Kidney (tissue), 14 donors: ENCODE results near the gene PRDM10. TPM values are rescaled to one million over a fixed set of nuclear protein-coding genes. Genes with fewer than 3 reads are reported as not detected.
A peak's percentile ranks its signal among the peaks of the same experiment; 100 is the strongest.

Source experiments
- DNase-seq, 5 donors: peaks; one replicate each; pipeline ENCODE4 v3.0.0-alpha.2; 2013 to 2020
- FAIRE-seq: peaks from 2 replicates; lab custom pipeline; 2012; peaks lifted over from hg19 to GRCh38; lab: Jason Lieb, UNC
- H3K27ac ChIP-seq, 2 donors: one replicate each; pipeline ENCODE4 v1.7.0; 2013; ENCODE audit warnings: low read depth in 2 of 2, low read length in 2 of 2, inconsistent platforms in 1 of 2
- H3K27me3 ChIP-seq: one replicate; pipeline ENCODE4 v1.7.1; 2013; ENCODE audit warnings: low read length, inconsistent platforms; ENCODE audit not compliant: control insufficient read depth, insufficient read depth
- H3K36me3 ChIP-seq, 3 donors: one replicate each; pipeline versions ENCODE4 v1.7.0 to v1.7.1; 2013; ENCODE audit warnings: low read length in 3 of 3, control low read depth in 1 of 3, inconsistent platforms in 1 of 3; ENCODE audit not compliant: insufficient read depth in 3 of 3, control insufficient read depth in 2 of 3
- H3K4me1 ChIP-seq, 3 donors: one replicate each; pipeline versions ENCODE4 v1.7.0 to v1.7.1; 2013; ENCODE audit warnings: low read length in 3 of 3, inconsistent platforms in 1 of 3, low read depth in 1 of 3; ENCODE audit not compliant: control insufficient read depth in 2 of 3, insufficient read depth in 2 of 3
- H3K4me3 ChIP-seq, 3 donors: one replicate each; pipeline versions ENCODE4 v1.7.0 to v1.8.1; 2013; ENCODE audit warnings: low read length in 3 of 3, control low read depth in 1 of 3, inconsistent platforms in 1 of 3
- H3K9ac ChIP-seq, 3 donors: one replicate each; pipeline versions ENCODE4 v1.7.0 to v1.7.1; 2013; ENCODE audit warnings: low read length in 3 of 3, control low read depth in 1 of 3, inconsistent platforms in 1 of 3
- H3K9me3 ChIP-seq, 3 donors: one replicate each; pipeline versions ENCODE4 v1.7.0 to v1.7.1; 2013; ENCODE audit warnings: low read length in 3 of 3, control low read depth in 1 of 3, inconsistent platforms in 1 of 3; ENCODE audit not compliant: control insufficient read depth in 2 of 3, insufficient read depth in 1 of 3
- intact Hi-C: fragments of 100-400 bp; cut with DNase I; formaldehyde crosslinking; loops from one replicate; pipeline ENCODE4 v1.11.1; 2022
- polyA plus RNA-seq: library from polyadenylated mRNA; stranded (reverse); fragments of 350-450 nt; fragmentation: Illumina TruSeq; extraction: RNeasy Lipid Tissue Mini Kit (QIAGEN cat#74804); gene quantifications from one replicate; pipeline ENCODE4 v1.2.3, GENCODE V29; 2014; ENCODE audit warnings: low read depth, low replicate concordance; ENCODE audit not compliant: insufficient read depth
- total RNA-seq: library from RNA; stranded (reverse); fragmentation: NEBNext Ultra II Directional; extraction: Animal tissue kit (Norgen Biotek cat#: 25700); gene quantifications from one replicate; pipeline ENCODE4 v1.2.1, GENCODE V29; 2021
- TF ChIP-seq, protein P1 (sequence below): IDR thresholded peaks from 3 replicates; pipeline ENCODE4 v1.5.1; 2012; ENCODE audit warnings: mild to moderate bottlenecking, moderate library complexity, borderline replicate concordance; ENCODE audit not compliant: insufficient read depth; ENCODE audit errors: extremely low read depth
- donor health status: control.
- donor health status: control.
- donor health status: control.
- donor health status: control.
- donor health status: control.
- donor health status: DM: yes; HTN: yes; CAD: no.
- donor health status: Normal renal cell carcinoma (clear cell type).

PRDM10 gene
- total and polyA plus RNA-seq, 2 donors from 2014 or later: 1.5 to 8.0 TPM

DNA sequence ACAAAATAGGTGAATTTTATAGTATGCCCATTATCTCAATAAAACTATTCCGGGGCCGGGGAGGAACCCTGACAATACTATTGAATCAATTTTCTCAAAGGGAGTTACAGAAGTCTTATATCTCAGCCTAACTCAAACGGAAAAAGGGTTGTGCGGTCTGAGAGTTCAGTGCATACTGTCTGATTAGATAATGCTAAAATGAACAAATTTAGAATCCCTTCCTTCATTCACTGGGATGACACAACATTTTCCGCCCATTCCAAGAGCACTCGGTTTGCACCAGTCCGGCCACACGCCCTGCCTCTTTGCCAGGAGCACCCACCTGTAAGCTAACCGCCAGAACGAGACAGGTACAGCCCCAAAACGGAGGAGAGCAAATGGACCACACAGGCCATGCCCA, 57.3 kb downstream of the PRDM10 start:
- TF ChIP-seq, protein P1, sequence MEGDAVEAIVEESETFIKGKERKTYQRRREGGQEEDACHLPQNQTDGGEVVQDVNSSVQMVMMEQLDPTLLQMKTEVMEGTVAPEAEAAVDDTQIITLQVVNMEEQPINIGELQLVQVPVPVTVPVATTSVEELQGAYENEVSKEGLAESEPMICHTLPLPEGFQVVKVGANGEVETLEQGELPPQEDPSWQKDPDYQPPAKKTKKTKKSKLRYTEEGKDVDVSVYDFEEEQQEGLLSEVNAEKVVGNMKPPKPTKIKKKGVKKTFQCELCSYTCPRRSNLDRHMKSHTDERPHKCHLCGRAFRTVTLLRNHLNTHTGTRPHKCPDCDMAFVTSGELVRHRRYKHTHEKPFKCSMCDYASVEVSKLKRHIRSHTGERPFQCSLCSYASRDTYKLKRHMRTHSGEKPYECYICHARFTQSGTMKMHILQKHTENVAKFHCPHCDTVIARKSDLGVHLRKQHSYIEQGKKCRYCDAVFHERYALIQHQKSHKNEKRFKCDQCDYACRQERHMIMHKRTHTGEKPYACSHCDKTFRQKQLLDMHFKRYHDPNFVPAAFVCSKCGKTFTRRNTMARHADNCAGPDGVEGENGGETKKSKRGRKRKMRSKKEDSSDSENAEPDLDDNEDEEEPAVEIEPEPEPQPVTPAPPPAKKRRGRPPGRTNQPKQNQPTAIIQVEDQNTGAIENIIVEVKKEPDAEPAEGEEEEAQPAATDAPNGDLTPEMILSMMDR: no peak
- DNase-seq (no peak), FAIRE-seq (no peak)
- H3K4me3 ChIP-seq: no peak overlapping the region
- intact Hi-C loops: no loop called here
- H3K27ac ChIP-seq: no peak overlapping the region
- H3K4me1 ChIP-seq: no peaks in the 10 kb centered on the region
- H3K9ac ChIP-seq: no peak overlapping the region
- no peaks in the 10 kb centered on the region for H3K9me3 ChIP-seq
- H3K27me3 ChIP-seq: no peaks in the 10 kb centered on the region
- H3K36me3 ChIP-seq: peaks cover 0 to 2% (median 0%) of the 10 kb centered on the region in 3 donors

DNA sequence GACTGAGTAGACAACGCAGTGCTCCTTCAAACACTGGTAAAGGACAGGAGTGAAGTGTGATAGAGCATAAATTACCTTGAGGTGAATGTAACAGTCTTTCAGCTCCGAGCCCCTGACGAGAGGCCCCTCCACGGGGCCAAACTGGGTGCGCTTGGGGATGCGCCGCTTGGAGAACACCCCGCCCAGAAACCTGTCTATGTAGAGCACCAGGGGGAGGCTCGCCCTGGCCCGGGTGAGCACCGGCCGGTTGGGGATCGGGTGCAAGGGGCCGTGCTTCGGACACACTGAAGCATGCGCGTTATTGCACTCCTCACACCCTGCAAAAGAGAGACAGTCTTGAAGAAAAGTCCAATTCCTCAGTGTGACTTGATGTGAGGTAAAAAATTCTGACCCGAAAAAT, 57.9 kb downstream of the PRDM10 start:
- Histone ChIP-seq H3K9ac (no peak overlapping the region), H3K36me3 (peaks cover 0 to 2% (median 0%) of the 10 kb centered on the region in 3 donors)
- FAIRE-seq: no peak

DNA sequence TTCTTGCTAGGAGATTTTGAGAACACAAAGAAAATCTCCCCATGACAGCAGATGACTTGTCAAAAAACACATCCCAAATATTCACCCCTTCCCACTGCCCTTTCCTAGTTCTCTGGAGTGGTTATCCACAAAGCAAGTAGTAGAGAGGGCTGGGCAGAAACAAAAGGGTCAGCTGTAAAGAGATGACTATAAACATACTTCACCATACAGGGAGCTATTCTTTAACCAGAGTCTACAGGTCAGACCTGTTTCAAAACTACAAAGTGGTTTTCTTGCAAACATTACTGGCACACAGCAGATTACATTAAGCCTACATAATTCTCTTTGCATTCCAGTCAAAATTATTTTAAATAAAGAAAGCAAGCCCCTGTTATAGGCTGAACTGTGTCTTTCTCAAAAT, 59.6 kb downstream of the PRDM10 start:
- no peak for FAIRE-seq
- H3K9me3 ChIP-seq: no peaks in the 10 kb centered on the region
- TF ChIP-seq, protein P1: no peak
- H3K36me3 ChIP-seq: peaks cover 0 to 2% (median 0%) of the 10 kb centered on the region in 3 donors
- no peaks in the 10 kb centered on the region for H3K4me1 ChIP-seq
- no peaks in the 10 kb centered on the region for H3K27me3 ChIP-seq
- no peak overlapping the region for H3K27ac ChIP-seq
- DNase-seq: peak in 2 of 5 donors; percentile 54 to 70
- H3K4me3 ChIP-seq: no peak overlapping the region
- intact Hi-C loops: no loop called here
- H3K9ac ChIP-seq: no peak overlapping the region

More for the DNA sequence above, 57.9 kb downstream of the PRDM10 start:
- Histone ChIP-seq H3K4me3 (no peak overlapping the region), H3K9me3 (no peaks in the 10 kb centered on the region), H3K27me3 (no peaks in the 10 kb centered on the region), H3K27ac (no peak overlapping the region), H3K4me1 (no peaks in the 10 kb centered on the region)
- intact Hi-C loops: no loop called here
- TF ChIP-seq, protein P1: no peak
- no peak for DNase-seq

DNA sequence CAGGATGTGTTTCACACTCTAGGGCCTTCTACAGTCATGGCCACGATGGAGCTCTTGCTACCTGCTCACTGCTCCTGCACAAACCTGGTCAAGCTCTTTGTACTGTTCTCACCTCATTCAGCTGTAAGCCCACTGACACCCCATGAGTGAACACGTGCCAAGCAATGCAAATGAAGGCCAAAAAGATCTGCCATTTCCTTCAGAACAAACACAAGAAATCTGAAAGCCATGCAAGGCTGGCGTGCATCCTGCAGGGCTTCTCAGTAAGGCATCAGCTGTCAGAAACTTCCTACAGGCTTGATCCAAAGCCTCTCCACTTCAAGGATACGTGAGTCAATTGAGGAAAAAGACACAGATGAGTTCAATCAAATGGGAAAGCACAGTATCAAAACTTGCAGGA, 63.1 kb downstream of the PRDM10 start:
- Histone ChIP-seq H3K9me3 (no peaks in the 10 kb centered on the region), H3K4me1 (no peaks in the 10 kb centered on the region), H3K27ac (no peak overlapping the region), H3K9ac (no peak overlapping the region), H3K4me3 (no peak overlapping the region), H3K36me3 (peaks cover 0 to 2% (median 0%) of the 10 kb centered on the region in 3 donors), H3K27me3 (no peaks in the 10 kb centered on the region)
- no peak for FAIRE-seq
- TF ChIP-seq, protein P1: no peak
- no peak for DNase-seq
- intact Hi-C loops: no loop called here
